Measurements from ENCODE around the gene GUSB.

GUSB gene

GRCh38 chr7:65974191-65974801, 7.7 kb downstream of the GUSB start:
- no peak overlapping the region for H3K9ac ChIP-seq
- H3K27ac ChIP-seq: no peak overlapping the region
- no peak overlapping the region for H2AFZ ChIP-seq
- H3K9me3 ChIP-seq (ENCODE audit: control insufficient read depth, low read length): no peaks in the 10 kb centered on the region
- H3K27me3 ChIP-seq (ENCODE audit: control insufficient read depth, insufficient read depth, low read length): no peaks in the 10 kb centered on the region
- H3K4me2 ChIP-seq (ENCODE audit: low read length): no peak overlapping the region
- no peak overlapping the region for H3K4me3 ChIP-seq (ENCODE audit: low read depth, low read length)
- TF ChIP-seq CTCF (IDR thresholded peaks at IDR 0.05): no peak
- H3K79me2 ChIP-seq: peaks cover 3% of the 10 kb centered on the region
- H3K4me1 ChIP-seq: no peaks in the 10 kb centered on the region
- no peaks in the 10 kb centered on the region for H3K36me3 ChIP-seq (ENCODE audit: control insufficient read depth, insufficient read depth, low read length)

GRCh38 chr7:65972976-65973375, 9.0 kb downstream of the GUSB start:
- Histone ChIP-seq H3K4me1 (no peaks in the 10 kb centered on the region), H3K4me2 (ENCODE audit: low read length) (no peak overlapping the region), H3K27me3 (ENCODE audit: control insufficient read depth, insufficient read depth, low read length) (no peaks in the 10 kb centered on the region), H3K27ac (no peak overlapping the region), H3K79me2 (peaks cover 3% of the 10 kb centered on the region), H3K9me3 (ENCODE audit: control insufficient read depth, low read length) (no peaks in the 10 kb centered on the region), H3K4me3 (ENCODE audit: low read depth, low read length) (no peak overlapping the region), H2AFZ (no peak overlapping the region), H3K36me3 (ENCODE audit: control insufficient read depth, insufficient read depth, low read length) (no peaks in the 10 kb centered on the region), H3K9ac (no peak overlapping the region)
- no peak for TF ChIP-seq CTCF (IDR thresholded peaks at IDR 0.05)

GRCh38 chr7:65971021-65971420, 11.0 kb downstream of the GUSB start:
- H3K36me3 ChIP-seq (ENCODE audit: control insufficient read depth, insufficient read depth, low read length): no peaks in the 10 kb centered on the region
- no peak overlapping the region for H3K9ac ChIP-seq
- no peaks in the 10 kb centered on the region for H3K27me3 ChIP-seq (ENCODE audit: control insufficient read depth, insufficient read depth, low read length)
- H2AFZ ChIP-seq: no peak overlapping the region
- no peaks in the 10 kb centered on the region for H3K9me3 ChIP-seq (ENCODE audit: control insufficient read depth, low read length)
- peaks cover 3% of the 10 kb centered on the region for H3K79me2 ChIP-seq
- H3K4me2 ChIP-seq (ENCODE audit: low read length): no peak overlapping the region
- no peak for TF ChIP-seq CTCF (IDR thresholded peaks at IDR 0.05)
- H3K4me3 ChIP-seq (ENCODE audit: low read depth, low read length): no peak overlapping the region
- no peak overlapping the region for H3K27ac ChIP-seq
- no peaks in the 10 kb centered on the region for H3K4me1 ChIP-seq

GRCh38 chr7:65968256-65969185, 13.5 kb downstream of the GUSB start:
- H3K36me3 ChIP-seq (ENCODE audit: control insufficient read depth, insufficient read depth, low read length): no peaks in the 10 kb centered on the region
- H3K27me3 ChIP-seq (ENCODE audit: control insufficient read depth, insufficient read depth, low read length): no peaks in the 10 kb centered on the region
- TF ChIP-seq CTCF (IDR thresholded peaks at IDR 0.05): no peak
- no peak overlapping the region for H3K9ac ChIP-seq
- H3K79me2 ChIP-seq: peaks cover 3% of the 10 kb centered on the region
- H3K4me3 ChIP-seq (ENCODE audit: low read depth, low read length): no peak overlapping the region
- H3K9me3 ChIP-seq (ENCODE audit: control insufficient read depth, low read length): no peaks in the 10 kb centered on the region
- no peak overlapping the region for H3K27ac ChIP-seq
- H3K4me2 ChIP-seq (ENCODE audit: low read length): no peak overlapping the region
- no peaks in the 10 kb centered on the region for H3K4me1 ChIP-seq
- H2AFZ ChIP-seq: no peak overlapping the region
